GM19467 (cell line): ENCODE data around the gene SLAIN1.
"Not testable (repeated sequence)": the region's sequence is repeated elsewhere in the genome, so short reads cannot be mapped to it uniquely, and the experiment has no call there.

ENCODE experiments used
- ATAC-seq: cut with Tn5 transposase; IDR thresholded peaks from one replicate; pipeline ENCODE4 v1.9.1; 2021; ENCODE audit warnings: mild to moderate bottlenecking, moderate library complexity; ENCODE audit not compliant: unreplicated experiment

SLAIN1 gene

GRCh38 chr13:77697217-77698103 is at the start of gene SLAIN1:
Gene SLAIN1 (plus strand): TSS chr13:77697687. CDS start chr13:77697914, 227 bp downstream.
- peak; percentile 74 for ATAC-seq

GRCh38 chr13:77650409-77650808 is 47.1 kb upstream of the SLAIN1 start:
- ATAC-seq: no peak

- ATAC-seq: no peak
Measured at GRCh38 chr13:77653301-77653700, 44.2 kb upstream of the SLAIN1 start.

DNA sequence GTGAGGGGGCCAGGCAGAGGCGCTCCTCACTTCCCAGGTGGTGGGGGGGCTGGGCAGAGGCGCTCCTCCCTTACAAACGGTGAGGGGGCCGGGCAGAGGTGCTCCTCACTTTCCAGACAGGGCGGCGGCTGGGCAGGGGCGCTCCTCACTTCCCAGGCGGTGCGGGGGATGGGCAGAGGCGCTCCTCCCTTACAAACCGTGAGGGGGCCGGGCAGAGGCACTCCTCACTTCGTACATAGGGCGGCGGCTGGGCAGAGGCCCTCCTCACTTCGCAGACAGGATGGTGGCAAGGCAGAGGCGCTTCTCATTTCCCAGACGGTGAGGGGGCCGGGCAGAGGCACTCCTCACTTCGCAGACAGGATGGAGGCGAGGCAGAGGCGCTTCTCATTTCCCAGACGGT is 37.5 kb upstream of the SLAIN1 start:
- not testable (repeated sequence) for ATAC-seq

GRCh38 chr13:77660841-77661250 is 36.6 kb upstream of the SLAIN1 start:
- ATAC-seq: no peak

- ATAC-seq: not testable (repeated sequence)
Measured at GRCh38 chr13:77662301-77662700, 35.2 kb upstream of the SLAIN1 start.

DNA sequence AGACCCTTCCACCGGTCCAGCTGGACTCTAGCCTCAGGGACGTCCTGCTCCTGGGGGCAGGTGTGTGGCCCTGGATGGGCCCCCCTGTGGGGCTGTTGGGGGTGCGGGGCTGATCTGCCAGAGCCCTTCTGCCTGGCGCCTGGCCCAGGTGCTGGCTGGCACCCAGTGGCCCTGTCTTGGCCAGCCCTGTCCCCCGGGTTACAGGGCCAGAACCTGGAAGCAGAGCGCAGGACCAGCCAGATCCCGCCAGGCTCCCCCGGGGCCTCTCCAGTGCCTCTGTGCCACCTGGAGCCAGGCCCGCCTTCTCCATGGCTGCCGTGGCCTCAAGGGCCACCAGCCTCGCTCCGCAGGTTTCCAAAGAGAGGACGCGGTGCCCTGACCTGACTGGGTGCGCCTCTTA is 34.7 kb upstream of the SLAIN1 start:
- ATAC-seq: not testable (repeated sequence)

GRCh38 chr13:77674852-77675251 is 22.6 kb upstream of the SLAIN1 start:
- no peak for ATAC-seq

- ATAC-seq: no peak
Measured at GRCh38 chr13:77678691-77679235, 18.7 kb upstream of the SLAIN1 start.

GRCh38 chr13:77687799-77688198 is 9.7 kb upstream of the SLAIN1 start:
- ATAC-seq: no peak

- no peak for ATAC-seq
Measured at GRCh38 chr13:77691871-77692270, 5.6 kb upstream of the SLAIN1 start.

- ATAC-seq: no peak
Measured at GRCh38 chr13:77692746-77693448, 4.6 kb upstream of the SLAIN1 start.

DNA sequence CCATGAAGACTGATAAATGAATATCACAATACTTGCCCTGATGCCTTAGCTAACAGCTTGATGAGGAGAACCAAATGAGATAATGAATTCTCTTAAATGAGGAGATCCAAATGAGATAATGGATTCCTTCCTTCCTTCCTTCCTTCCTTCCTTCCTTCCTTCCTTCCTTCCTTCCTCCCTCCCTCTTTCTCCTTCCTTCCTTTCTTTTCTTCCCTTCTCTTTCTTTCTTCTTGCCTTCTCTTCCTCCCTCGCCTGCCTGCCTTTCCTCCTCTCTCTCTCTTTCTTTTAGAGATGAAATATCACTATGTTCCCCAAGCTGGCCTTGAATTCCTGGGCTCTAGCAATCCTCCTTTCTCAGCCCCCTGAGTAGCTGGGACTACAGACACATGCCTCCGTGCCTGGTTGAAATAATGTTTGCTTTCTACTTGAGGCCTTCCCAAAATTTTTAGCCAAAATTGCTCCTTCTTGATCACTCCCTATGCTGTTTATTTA is 4.0 kb upstream of the SLAIN1 start:
- no peak for ATAC-seq

DNA sequence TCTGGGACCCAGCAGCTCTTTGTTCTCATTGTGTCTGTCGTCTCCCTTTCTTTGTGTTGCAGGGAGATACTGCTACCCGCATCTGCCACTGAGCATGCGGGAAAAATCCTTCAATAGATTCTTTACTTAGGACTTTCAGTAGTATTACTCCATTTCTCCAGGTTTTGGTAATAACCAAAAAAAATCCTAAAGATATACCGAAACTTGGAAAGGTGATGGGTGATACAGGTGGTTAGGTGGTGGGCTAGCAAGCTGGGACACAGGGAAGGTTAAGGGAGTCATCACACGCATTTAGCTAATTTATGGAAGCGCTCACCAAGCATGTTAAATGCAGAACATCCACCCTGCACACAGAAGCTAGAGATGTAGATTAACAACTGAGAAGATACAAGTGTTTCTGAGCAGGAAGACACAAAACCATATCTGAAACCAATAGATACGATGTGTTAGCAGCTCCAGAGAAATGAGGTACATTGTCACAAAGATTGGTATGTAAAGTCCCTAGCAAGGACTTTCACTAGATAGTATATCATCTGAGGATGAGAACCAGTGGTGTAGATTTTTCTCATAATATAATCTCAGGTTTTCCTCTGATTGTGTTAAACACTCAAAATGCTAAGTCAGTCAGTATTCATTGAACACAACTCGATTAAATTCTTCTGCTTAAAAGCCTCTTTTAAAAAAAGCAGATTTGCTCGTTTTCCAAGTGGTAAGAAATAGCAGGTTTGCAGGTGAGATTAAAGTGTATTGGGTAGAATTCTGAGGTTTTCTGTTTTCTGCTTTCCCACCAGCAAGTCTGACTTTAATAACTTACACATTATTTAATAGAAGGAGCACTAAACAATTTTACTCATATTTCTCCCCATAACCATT is 1.2 kb upstream of the SLAIN1 start:
- no peak for ATAC-seq

- ATAC-seq: peak; percentile 3
Measured at GRCh38 chr13:77696879-77697216, 639 bp upstream of the SLAIN1 start.

DNA sequence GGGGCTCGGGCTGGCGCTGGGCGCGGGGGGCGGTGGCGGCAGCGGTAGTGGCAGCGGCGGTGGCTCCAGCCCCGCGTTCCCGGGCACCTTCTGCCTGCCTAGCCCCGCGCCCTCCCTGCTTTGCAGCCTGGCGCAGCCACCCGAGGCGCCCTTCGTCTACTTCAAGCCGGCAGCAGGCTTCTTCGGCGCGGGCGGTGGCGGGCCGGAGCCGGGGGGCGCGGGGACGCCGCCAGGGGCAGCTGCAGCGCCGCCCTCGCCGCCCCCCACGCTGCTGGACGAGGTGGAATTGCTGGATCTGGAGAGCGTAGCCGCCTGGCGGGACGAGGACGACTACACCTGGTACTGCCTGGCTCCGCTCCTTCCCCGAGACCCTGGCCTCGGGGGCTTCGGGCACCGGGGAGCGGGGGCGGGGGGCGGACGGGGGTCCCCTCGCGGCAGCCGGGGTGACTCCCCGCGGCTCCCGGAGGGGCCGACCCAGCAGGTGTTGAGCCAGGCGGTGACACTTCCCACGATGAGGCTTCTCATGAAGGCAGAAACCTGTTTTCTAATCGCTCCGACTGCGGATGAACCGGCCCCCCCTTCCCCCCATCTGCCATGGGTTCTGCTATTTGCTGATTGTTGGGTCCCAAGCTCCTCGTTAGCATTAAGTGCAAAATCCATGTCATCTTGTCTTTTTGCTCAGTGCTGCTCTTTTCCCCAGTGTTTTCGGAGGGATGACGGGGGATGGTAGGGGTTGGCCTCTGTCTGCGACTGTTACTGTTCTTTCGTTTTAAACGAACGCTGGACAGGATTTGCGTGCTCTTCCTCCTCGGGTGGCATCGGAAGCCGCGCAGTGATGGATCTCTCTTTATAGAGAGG is 943 bp downstream of the SLAIN1 start:
- ATAC-seq: peak; percentile 32

- ATAC-seq: no peak
Measured at GRCh38 chr13:77699059-77699680, 1.7 kb downstream of the SLAIN1 start.

DNA sequence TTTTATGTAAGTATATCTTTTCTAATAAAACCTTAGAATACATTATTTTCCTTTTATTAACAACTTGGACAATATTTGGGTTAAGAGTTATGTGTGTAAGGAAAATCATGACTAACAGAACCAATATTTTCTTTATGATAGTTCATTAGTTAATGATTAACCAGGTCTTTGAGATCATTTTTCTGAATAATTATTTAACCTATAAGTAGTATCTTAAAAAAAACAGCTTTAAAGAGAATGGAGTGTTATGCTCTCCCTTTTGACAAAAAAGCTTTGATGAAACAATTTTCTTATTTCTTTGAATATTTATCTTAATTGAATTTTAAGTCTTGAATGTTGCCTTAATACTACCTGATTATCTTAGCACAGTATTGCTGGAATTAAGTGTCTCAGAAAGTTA is 3.8 kb downstream of the SLAIN1 start:
- ATAC-seq: no peak

GRCh38 chr13:77702366-77702765 is 4.9 kb downstream of the SLAIN1 start:
- no peak for ATAC-seq
